ENCODE data around the gene CLCN1.
A peak's percentile ranks its signal among the peaks of the same experiment; 100 is the strongest.

The CLCN1 gene

DNA sequence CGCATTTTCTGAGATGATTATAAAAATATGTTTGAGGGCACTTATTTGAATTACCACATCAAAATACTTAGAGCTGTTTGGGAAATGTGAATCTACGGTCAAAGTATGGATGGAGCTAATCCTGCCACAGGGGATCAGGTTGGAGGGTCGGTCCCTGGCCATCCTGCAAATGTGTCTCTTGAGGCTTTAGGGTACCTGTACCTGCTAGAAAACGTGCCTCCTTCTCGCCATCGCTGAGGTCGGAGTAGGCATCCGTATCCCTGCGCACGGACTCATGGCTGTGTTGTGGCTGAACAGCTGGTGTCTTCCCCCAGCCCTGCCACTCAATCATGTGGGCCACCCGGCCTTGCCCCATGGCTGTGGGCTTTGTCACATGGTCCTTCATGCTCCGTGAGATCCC, 42.7 kb downstream of the CLCN1 start:
- TF ChIP-seq, protein P1, sequence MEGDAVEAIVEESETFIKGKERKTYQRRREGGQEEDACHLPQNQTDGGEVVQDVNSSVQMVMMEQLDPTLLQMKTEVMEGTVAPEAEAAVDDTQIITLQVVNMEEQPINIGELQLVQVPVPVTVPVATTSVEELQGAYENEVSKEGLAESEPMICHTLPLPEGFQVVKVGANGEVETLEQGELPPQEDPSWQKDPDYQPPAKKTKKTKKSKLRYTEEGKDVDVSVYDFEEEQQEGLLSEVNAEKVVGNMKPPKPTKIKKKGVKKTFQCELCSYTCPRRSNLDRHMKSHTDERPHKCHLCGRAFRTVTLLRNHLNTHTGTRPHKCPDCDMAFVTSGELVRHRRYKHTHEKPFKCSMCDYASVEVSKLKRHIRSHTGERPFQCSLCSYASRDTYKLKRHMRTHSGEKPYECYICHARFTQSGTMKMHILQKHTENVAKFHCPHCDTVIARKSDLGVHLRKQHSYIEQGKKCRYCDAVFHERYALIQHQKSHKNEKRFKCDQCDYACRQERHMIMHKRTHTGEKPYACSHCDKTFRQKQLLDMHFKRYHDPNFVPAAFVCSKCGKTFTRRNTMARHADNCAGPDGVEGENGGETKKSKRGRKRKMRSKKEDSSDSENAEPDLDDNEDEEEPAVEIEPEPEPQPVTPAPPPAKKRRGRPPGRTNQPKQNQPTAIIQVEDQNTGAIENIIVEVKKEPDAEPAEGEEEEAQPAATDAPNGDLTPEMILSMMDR (IDR thresholded peaks at IDR 0.05; ENCODE audit: low read depth, low read length, missing control alignments): no peak
- no peak overlapping the region for H3K4me3 ChIP-seq (replicated peaks; ENCODE audit: low read depth, low read length)
- DNase-seq (ENCODE audit: extremely low read depth, low read depth): no peak

DNA sequence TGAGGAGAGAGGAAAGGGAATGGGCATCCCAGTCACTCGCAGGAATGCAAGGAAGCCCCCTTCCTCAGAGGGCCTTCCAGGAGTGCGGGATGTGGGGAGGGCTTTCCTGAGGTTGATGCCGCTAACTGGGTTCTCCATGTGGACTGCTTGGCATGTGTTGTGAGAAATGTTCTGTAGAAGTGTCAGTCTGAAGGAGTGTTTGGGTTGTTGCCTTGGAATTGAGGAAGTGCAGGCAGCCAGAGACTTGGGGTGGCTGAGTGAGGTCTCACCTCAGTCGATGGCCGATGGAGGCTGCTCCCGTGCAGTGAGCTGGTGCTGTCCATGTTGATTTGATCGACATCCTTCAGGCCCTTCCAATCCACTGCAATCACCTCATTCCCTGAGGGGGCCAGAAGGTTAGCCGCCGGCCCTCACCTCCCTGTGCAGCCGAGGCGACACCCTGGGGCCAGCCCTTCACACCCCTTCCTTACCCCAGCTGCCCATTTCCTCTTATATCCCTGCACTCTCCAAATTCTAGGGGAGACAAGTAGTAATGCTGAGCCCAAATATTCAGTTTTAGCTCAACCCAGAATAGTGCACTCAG, 44.0 kb downstream of the CLCN1 start:
- no peak for DNase-seq (ENCODE audit: extremely low read depth, low read depth)
- TF ChIP-seq, protein P1 (IDR thresholded peaks at IDR 0.05; ENCODE audit: low read depth, low read length, missing control alignments): no peak
- H3K4me3 ChIP-seq (replicated peaks; ENCODE audit: low read depth, low read length): no peak overlapping the region

DNA sequence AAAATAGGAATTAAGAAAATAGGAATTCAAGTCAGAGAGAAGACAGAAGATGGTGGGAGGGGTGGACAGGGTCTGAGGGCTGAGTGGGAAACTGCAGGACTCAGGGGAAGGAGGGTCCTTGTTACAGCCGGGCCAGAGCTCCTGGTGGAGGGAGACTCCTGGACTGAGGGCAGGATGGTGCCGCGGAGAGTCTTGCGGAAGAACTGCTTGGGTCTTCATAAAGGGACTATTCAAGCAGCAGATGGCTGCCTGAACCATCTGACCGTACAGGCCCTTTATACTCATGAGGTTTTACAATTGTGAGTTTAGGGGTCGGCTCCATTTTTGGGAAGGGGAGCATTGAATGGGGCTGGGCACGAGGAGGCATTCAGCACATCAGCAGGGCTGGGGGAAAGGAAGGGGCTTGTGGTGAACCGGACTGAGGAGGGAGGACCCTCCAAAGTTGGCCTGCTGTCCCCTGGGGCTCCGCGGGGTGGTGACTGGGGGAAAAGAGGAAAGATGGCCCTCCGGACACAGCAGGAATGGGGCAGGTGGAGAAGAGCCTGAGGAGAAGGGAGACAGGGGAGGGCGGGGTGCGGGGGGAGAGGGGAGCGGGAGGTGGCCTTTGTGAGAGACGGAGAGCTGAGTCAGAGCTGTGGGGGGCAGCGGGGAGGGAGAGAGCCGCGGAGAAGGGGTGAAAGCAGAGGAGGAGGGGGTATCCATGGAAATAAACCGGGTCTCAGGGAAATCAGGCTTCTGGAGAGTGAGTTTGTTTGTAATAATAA, 45.1 kb downstream of the CLCN1 start:
- TF ChIP-seq, protein P1 (IDR thresholded peaks at IDR 0.05; ENCODE audit: low read depth, low read length, missing control alignments): no peak
- H3K4me3 ChIP-seq (replicated peaks; ENCODE audit: low read depth, low read length): no peak overlapping the region
- no peak for DNase-seq (ENCODE audit: extremely low read depth, low read depth)

DNA sequence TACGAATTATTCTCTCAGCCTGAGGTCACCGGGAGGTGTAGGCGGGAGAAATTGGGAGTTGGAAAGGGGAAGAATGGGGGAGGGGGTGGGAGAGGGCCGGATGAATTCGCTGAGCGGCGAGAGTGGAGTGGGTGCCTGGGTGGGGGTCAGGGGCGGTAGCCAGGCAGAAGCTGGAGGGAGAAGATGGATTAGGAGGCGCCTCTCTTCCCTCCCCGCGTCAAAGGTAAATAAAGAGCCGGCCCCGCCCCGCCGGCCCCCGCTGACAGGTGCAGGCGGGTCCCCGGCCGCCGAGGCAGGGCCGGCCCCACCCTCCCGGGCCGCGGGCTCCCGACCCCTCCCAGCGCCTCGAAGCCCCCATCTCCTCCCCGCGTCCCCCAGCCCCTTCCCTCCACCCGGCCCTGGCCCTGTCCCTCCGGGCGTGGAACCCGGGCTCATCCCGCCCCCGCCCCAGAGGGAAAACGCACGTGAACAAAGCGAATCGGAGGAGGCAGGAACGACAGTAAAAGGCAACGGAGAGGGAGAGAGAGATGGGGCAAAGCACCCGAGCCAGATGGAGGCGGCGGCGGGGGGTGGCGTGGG, 45.7 kb downstream of the CLCN1 start:
- DNase-seq (ENCODE audit: extremely low read depth, low read depth): no peak
- H3K4me3 ChIP-seq (replicated peaks; ENCODE audit: low read depth, low read length): peak overlapping the region; percentile 44
- TF ChIP-seq, protein P1 (IDR thresholded peaks at IDR 0.05; ENCODE audit: low read depth, low read length, missing control alignments): no peak

DNA sequence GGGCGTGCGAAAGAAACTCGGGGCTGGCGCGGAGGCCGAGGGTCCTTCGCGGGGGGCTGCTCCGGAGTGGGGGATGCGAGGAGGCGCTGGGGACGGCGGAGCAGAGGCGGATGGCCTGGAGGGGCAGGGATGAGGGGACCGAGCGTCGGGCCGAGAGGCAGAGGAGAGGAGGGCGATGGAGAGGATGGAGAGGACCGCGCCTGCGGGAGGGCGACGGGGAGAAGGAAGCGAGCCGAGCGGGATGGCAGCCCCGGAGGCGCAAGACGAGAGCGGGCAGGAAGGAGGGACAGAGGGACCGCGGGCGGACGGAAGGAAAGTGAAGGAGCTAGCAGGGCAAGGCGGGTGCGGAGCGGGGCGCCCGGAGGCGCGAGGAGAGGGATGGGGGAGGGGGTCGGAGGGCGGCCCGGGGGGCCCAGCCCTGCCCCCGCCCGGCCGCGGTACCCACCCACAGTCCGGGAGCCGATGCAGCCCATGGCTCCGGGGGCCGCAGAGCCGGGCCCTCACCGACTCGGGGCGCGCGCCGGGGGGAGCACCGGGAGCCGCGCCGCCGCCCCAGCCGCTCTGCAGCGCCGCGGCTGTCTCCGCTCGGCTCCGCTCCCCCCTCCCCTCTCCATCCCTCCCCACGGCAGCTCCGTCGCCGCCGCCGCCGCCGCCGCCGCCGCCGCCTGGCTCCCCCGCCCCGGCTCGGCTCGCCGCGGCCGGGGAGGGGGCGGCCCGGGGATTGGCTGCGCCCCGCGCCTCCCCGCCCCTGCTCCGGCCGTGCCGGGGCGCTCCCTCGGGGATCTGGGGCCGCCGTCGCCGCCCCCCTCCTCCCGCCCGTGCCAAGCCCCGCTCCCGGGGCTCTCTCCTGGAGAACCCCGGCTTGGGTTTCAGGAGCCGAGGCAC, 46.5 kb downstream of the CLCN1 start, which contains the start of gene FAM131B:
FAM131B (minus strand) TSS at position 583 of the 885 bp plus-strand sequence; CDS start at position 473, 110 bp downstream.
- DNase-seq (ENCODE audit: extremely low read depth, low read depth): no peak
- TF ChIP-seq, protein P1 (IDR thresholded peaks at IDR 0.05; ENCODE audit: low read depth, low read length, missing control alignments): no peak
- peak within 1 kb of the TSS; percentile 44 for H3K4me3 ChIP-seq (replicated peaks; ENCODE audit: low read depth, low read length)
